A549 (cell line): Measurements from ENCODE around the gene SALL2. TPM values are rescaled to one million over a fixed set of nuclear protein-coding genes. Genes with fewer than 3 reads are reported as not detected.

Source experiments
- ATAC-seq, 2 experiments: fragments of 200-7000 bp in 1 of 2; fragments of >200 bp in 1 of 2; cut with Nextera tagmentation in 1 of 2; cut with Tn5 transposase in 1 of 2; 3 replicates each; pipeline versions ENCODE4 v1.8.0 to v1.9.1; 2018 to 2020; ENCODE audit warnings: mild to moderate bottlenecking in 1 of 2, moderate library complexity in 1 of 2
- CTCF ChIA-PET: fragments of 300-600 bp; sonication (Branson Sonifier 250); formaldehyde crosslinking; extraction: SDS; loops from one replicate; lab custom pipeline; 2021; ENCODE audit warnings: antibody characterized with exemption, inconsistent platforms; lab: Yijun Ruan, JAX
- POLR2A ChIA-PET: fragments of 350-600 bp; formaldehyde crosslinking; extraction: SDS; loops from one replicate; lab custom pipeline; 2021; ENCODE audit warnings: antibody characterized with exemption, inconsistent platforms; lab: Yijun Ruan, JAX
- DNase-seq, 2 experiments: peaks; one replicate each; pipeline versions ENCODE4 v3.0.0 to v3.0.0-alpha.2; 2011 to 2016; ENCODE audit warnings: low read depth in 1 of 2, low spot score in 1 of 2
- FAIRE-seq: peaks from 2 replicates; lab custom pipeline; 2011; peaks lifted over from hg19 to GRCh38; lab: Jason Lieb, UNC
- H3K27ac ChIP-seq, 2 experiments: fragments of >200 bp; sonication (Bioruptor Twin); formaldehyde crosslinking; 3 replicates each; pipeline ENCODE4 v1.5.1; 2016 to 2017
- H3K4me1 ChIP-seq: fragments of >200 bp; sonication (Bioruptor Twin); formaldehyde crosslinking; 3 replicates; pipeline ENCODE4 v1.6.1; 2016
- H3K4me2 ChIP-seq: fragments of >200 bp; sonication (Bioruptor Twin); formaldehyde crosslinking; 3 replicates; pipeline ENCODE4 v1.6.1; 2016
- H3K4me3 ChIP-seq: fragments of >200 bp; sonication (Bioruptor Twin); formaldehyde crosslinking; 3 replicates; pipeline ENCODE4 v1.5.1; 2016
- H3K9me3 ChIP-seq: fragments of >200 bp; sonication (Bioruptor Twin); formaldehyde crosslinking; 3 replicates; pipeline ENCODE4 v1.6.1; 2016
- BCL3 ChIP-seq: fragments of >200 bp; sonication (Bioruptor Twin); formaldehyde crosslinking; IDR thresholded peaks from 3 replicates; pipeline ENCODE4 v1.6.1; 2016
- CBX2 ChIP-seq: fragments of 200-600 bp; sonication (generic); IDR thresholded peaks from 2 replicates; pipeline ENCODE4 v1.6.1; 2016; ENCODE audit warnings: low read depth, mild to moderate bottlenecking, borderline replicate concordance
- CEBPB ChIP-seq, 2 experiments: fragments of >200 bp in 1 of 2; sonication (Bioruptor Twin) in 1 of 2; formaldehyde crosslinking in 1 of 2; IDR thresholded peaks; 2 replicates each; pipeline ENCODE4 v1.6.1; 2012 to 2016
- CHD2 ChIP-seq: fragments of 150-350 bp; IDR thresholded peaks from 2 replicates; pipeline ENCODE4 v1.6.1; 2014; ENCODE audit warnings: low read length; ENCODE audit not compliant: partially characterized antibody
- CHD4 ChIP-seq: fragments of 200-600 bp; sonication (generic); IDR thresholded peaks from 2 replicates; pipeline ENCODE4 v1.6.1; 2016; ENCODE audit warnings: antibody characterized with exemption, mild to moderate bottlenecking, borderline replicate concordance
- EHF ChIP-seq: fragments of 250-450 bp; sonication (Bioruptor Pico); IDR thresholded peaks from 2 replicates; pipeline ENCODE4 v1.5.0; 2020; ENCODE audit warnings: mild to moderate bottlenecking
- HDAC2 ChIP-seq: fragments of 200-600 bp; sonication (generic); IDR thresholded peaks from 2 replicates; pipeline ENCODE4 v1.6.1; 2016
- HES2 ChIP-seq: fragments of >200 bp; sonication (Bioruptor Twin); formaldehyde crosslinking; IDR thresholded peaks from 2 replicates; pipeline ENCODE4 v1.6.1; 2016
- HOXA7 ChIP-seq: fragments of 250-450 bp; sonication (Bioruptor Pico); IDR thresholded peaks from 2 replicates; pipeline ENCODE4 v1.5.0; 2020; ENCODE audit warnings: mild to moderate bottlenecking, moderate library complexity
- KDM5A ChIP-seq: fragments of 200-600 bp; sonication (generic); IDR thresholded peaks from 2 replicates; pipeline ENCODE4 v1.6.1; 2016; ENCODE audit warnings: antibody characterized with exemption, mild to moderate bottlenecking
- MAX ChIP-seq: IDR thresholded peaks from 2 replicates; pipeline ENCODE4 v1.6.1; 2012
- MAZ ChIP-seq: fragments of 150-350 bp; IDR thresholded peaks from 2 replicates; pipeline ENCODE4 v1.6.1; 2014; ENCODE audit warnings: antibody characterized with exemption, low read depth, low read length, borderline replicate concordance
- MYC ChIP-seq: IDR thresholded peaks from 2 replicates; pipeline ENCODE4 v1.6.1; 2012; ENCODE audit warnings: mild to moderate bottlenecking, inconsistent platforms, low read length, improper control_type of control experiment, borderline replicate concordance
- NFE2L2 ChIP-seq: fragments of 150-350 bp; conservative IDR thresholded peaks from 2 replicates; pipeline ENCODE4 v1.6.1; 2014; ENCODE audit warnings: low read length
- NPAS2 ChIP-seq: fragments of 250-450 bp; sonication (Bioruptor Pico); IDR thresholded peaks from 2 replicates; pipeline ENCODE4 v1.8.0; 2022; ENCODE audit warnings: mild to moderate bottlenecking, moderate library complexity, borderline replicate concordance
- NR3C1 ChIP-seq: fragments of >200 bp; sonication (Bioruptor Twin); formaldehyde crosslinking; IDR thresholded peaks from 3 replicates; pipeline ENCODE4 v1.6.1; 2017
- PHF8 ChIP-seq: fragments of 200-600 bp; sonication (generic); IDR thresholded peaks from 2 replicates; pipeline ENCODE4 v1.6.1; 2016; ENCODE audit warnings: low read depth, mild to moderate bottlenecking, antibody characterized with exemption, moderate library complexity, borderline replicate concordance
- POLR2A ChIP-seq: IDR thresholded peaks from 2 replicates; pipeline ENCODE4 v1.6.1; 2012; ENCODE audit warnings: mild to moderate bottlenecking, low read length
- RARB ChIP-seq: fragments of 250-450 bp; sonication (Bioruptor Pico); IDR thresholded peaks from 2 replicates; pipeline ENCODE4 v1.8.0; 2021; ENCODE audit warnings: mild to moderate bottlenecking, moderate library complexity
- RCOR1 ChIP-seq: fragments of 150-350 bp; IDR thresholded peaks from 2 replicates; pipeline ENCODE4 v1.6.1; 2014; ENCODE audit warnings: antibody characterized with exemption, low read length, low read depth
- REST ChIP-seq: fragments of 200-600 bp; sonication (generic); IDR thresholded peaks from 2 replicates; pipeline ENCODE4 v1.6.1; 2016; ENCODE audit warnings: antibody characterized with exemption, mild to moderate bottlenecking, moderate library complexity
- RFX5 ChIP-seq: fragments of 450-650 bp; IDR thresholded peaks from 2 replicates; pipeline ENCODE4 v1.7.1; 2014; ENCODE audit warnings: antibody characterized with exemption, mild to moderate bottlenecking, moderate library complexity
- SREBF2 ChIP-seq: fragments of 450-650 bp; IDR thresholded peaks from 2 replicates; pipeline ENCODE4 v1.6.1; 2014; ENCODE audit warnings: mild to moderate bottlenecking, moderate library complexity
- TFCP2L1 ChIP-seq: fragments of 250-450 bp; sonication (Bioruptor Pico); IDR thresholded peaks from 2 replicates; pipeline ENCODE4 v1.5.0; 2021; ENCODE audit warnings: mild to moderate bottlenecking
- TP53 ChIP-seq: fragments of 250-450 bp; sonication (Bioruptor Pico); IDR thresholded peaks from 2 replicates; pipeline ENCODE4 v1.5.0; 2021; ENCODE audit warnings: mild to moderate bottlenecking, moderate library complexity
- ZC3H11A ChIP-seq: fragments of 450-650 bp; IDR thresholded peaks from 2 replicates; pipeline ENCODE4 v1.6.1; 2014; ENCODE audit warnings: antibody characterized with exemption, mild to moderate bottlenecking
- ZNF302 ChIP-seq: fragments of 250-450 bp; sonication (Bioruptor Pico); IDR thresholded peaks from 2 replicates; pipeline ENCODE4 v1.9.0; 2021; ENCODE audit warnings: inconsistent platforms, mild to moderate bottlenecking, moderate library complexity
- WGBS: methylation state at CpG from one replicate; pipeline ENCODE4 v1.1.6; 2017; ENCODE audit errors: missing lambda C conversion rate; 5-methylcytosine and 5-hydroxymethylcytosine counted together
- polyA minus RNA-seq: library from RNA; depleted of rRNA, polyadenylated mRNA; stranded (reverse); fragments of >200 nt; gene quantifications from 2 replicates; pipeline ENCODE4 v1.2.3, GENCODE V29; 2011; rRNA and poly(A)+ RNA removed
- polyA plus RNA-seq, 4 experiments: library from polyadenylated mRNA; depleted of rRNA in 3 of 4; stranded (reverse); fragments of >200 nt; fragmentation: RNase III in 1 of 4; extraction: RNeasy Plus Mini Kit Qiagen cat#74134 plus additional on column Dnase treatment in 1 of 4; gene quantifications; 2 replicates in 3 of 4; 3 replicates in 1 of 4; pipeline ENCODE4 v1.2.3, GENCODE V29; 2011 to 2017

SALL2 gene
- polyA plus RNA-seq (2011; rRNA removed) (2.8 and 3.8 TPM in 2 replicates), polyA plus RNA-seq (2017; fragmentation: RNase III; extraction: RNeasy Plus Mini Kit Qiagen cat#74134 plus additional on column Dnase treatment) (1.9 to 3.5 TPM (median 3.5 TPM) in 3 replicates), polyA minus RNA-seq (3.6 and 4.4 TPM in 2 replicates)
- 0.93 and 1.4 TPM in 2 replicates for polyA plus RNA-seq (2012; cell fraction: cytosol; rRNA removed)
- 1.2 and 1.5 TPM in 2 replicates for polyA plus RNA-seq (2012; cell fraction: nucleus; rRNA removed)

GRCh38 chr14:21525962-21526671, at the start of gene SALL2:
Gene SALL2 (minus strand): TSS chr14:21526346. CDS start chr14:21526127, 219 bp downstream.
- ATAC-seq, result peak; percentile 67 to 87; a peak in 5 of 6 replicates
- peak within 1 kb of the TSS; percentile 60 to 88 for H3K27ac ChIP-seq
- TF ChIP-seq CHD2 (no peak), CHD4 (no peak), ZNF302 (CRISPR knock-in tag) (no peak), NFE2L2 (no peak), KDM5A (no peak), NR3C1 (no peak), PHF8 (peak; percentile 27; the same call in 1 of the 2 replicates), CBX2 (no peak), POLR2A (peak; percentile 8; the same call in 1 of the 2 replicates), HES2 (no peak), RCOR1 (no peak), TFCP2L1 (CRISPR knock-in tag) (no peak), ZC3H11A (no peak), NPAS2 (CRISPR knock-in tag) (no peak)
- 0 out of 3 replicates have a peak, but pooled peaks cover 3% of the 10 kb centered on the region for H3K4me1 ChIP-seq
- no peak for FAIRE-seq
- no peaks in the 10 kb centered on the region for H3K9me3 ChIP-seq
- H3K4me2 ChIP-seq, result peak within 1 kb of the TSS; percentile 79
- WGBS, result 20% methylated on average over 6 of the region's 43 CpGs
- POLR2A ChIA-PET, result interaction anchor here (0.9 to 6.5 kb wide), 3 partner anchors 13 to 50 kb away, joined by 3 to 43 read pairs (median 4); partner anchors contain the start of genes METTL3 and RAB2B
- CTCF ChIA-PET, result interaction anchor here (1.1 to 3.2 kb wide), 4 partner anchors 10 to 27 kb away, joined by 3 to 14 read pairs (median 5); partner anchors contain the start of gene METTL3
- H3K4me3 ChIP-seq, result peak within 1 kb of the TSS; percentile 52
- DNase-seq, result peak; percentile 11 to 31

- no peak for FAIRE-seq
- H3K4me3 ChIP-seq, result no peak overlapping the region
- no peaks in the 10 kb centered on the region for H3K4me1 ChIP-seq
- H3K27ac ChIP-seq, result no peak overlapping the region
- no peak overlapping the region for H3K4me2 ChIP-seq
- WGBS, result 49% methylated on average over 6 of the region's 6 CpGs
- TF ChIP-seq NR3C1 (no peak), MYC (no peak), MAZ (no peak), TP53 (no peak), ZNF302 (CRISPR knock-in tag) (no peak), RFX5 (no peak), MAX (no peak), TFCP2L1 (CRISPR knock-in tag) (no peak), HDAC2 (no peak), KDM5A (no peak), BCL3 (no peak), CEBPB (IDR thresholded peaks at IDR 0.05) (no peak), CBX2 (no peak), RARB (CRISPR knock-in tag) (no peak), EHF (CRISPR knock-in tag) (no peak), PHF8 (no peak), SREBF2 (no peak), NFE2L2 (no peak), REST (no peak), HOXA7 (CRISPR knock-in tag) (no peak)
- POLR2A ChIA-PET, result no interaction called here
- H3K9me3 ChIP-seq, result peaks cover 15% of the 10 kb centered on the region; the same call in 2 of the 3 replicates
- CTCF ChIA-PET, result no interaction called here
- ATAC-seq, result peak in 1 of 2 experiments; percentile 39; a peak in 1 of 6 replicates
- DNase-seq, result no peak
Observed at GRCh38 chr14:21575661-21576060, 49.5 kb upstream of the SALL2 start.
